RWPE2 (cell line): ENCODE data around the gene DUSP28.

Experiments used
- ATAC-seq: fragments of 200-7000 bp; cut with Tn5 transposase; 3 replicates; pipeline ENCODE4 v1.9.1; 2021; ENCODE audit warnings: low read depth
- DNase-seq: peaks from one replicate; pipeline ENCODE4 v3.0.0-alpha.2; 2020; ENCODE audit warnings: low spot score
- H3K27ac ChIP-seq: fragments of 450-650 bp; 2 replicates; pipeline ENCODE4 v1.5.1; 2017; ENCODE audit warnings: mild to moderate bottlenecking; ENCODE audit not compliant: poor library complexity, severe bottlenecking
- H3K27me3 ChIP-seq: fragments of 250-450 bp; sonication (Bioruptor Pico); 2 replicates; pipeline ENCODE4 v1.5.1; 2021; ENCODE audit warnings: mild to moderate bottlenecking, moderate library complexity; ENCODE audit not compliant: insufficient read depth, poor library complexity, severe bottlenecking
- H3K36me3 ChIP-seq: fragments of 250-450 bp; sonication (Bioruptor Pico); 2 replicates; pipeline ENCODE4 v1.5.1; 2020; ENCODE audit warnings: low read depth, mild to moderate bottlenecking, moderate library complexity
- H3K4me1 ChIP-seq: fragments of 250-450 bp; sonication (Bioruptor Pico); 2 replicates; pipeline ENCODE4 v1.5.1; 2021; ENCODE audit warnings: mild to moderate bottlenecking, moderate library complexity; ENCODE audit not compliant: insufficient read depth, poor library complexity, severe bottlenecking
- H3K4me3 ChIP-seq: fragments of 250-450 bp; sonication (Bioruptor Pico); 2 replicates; pipeline ENCODE4 v1.5.1; 2021; ENCODE audit warnings: mild to moderate bottlenecking, moderate library complexity; ENCODE audit not compliant: severe bottlenecking
- H3K9me3 ChIP-seq: fragments of 250-450 bp; sonication (Bioruptor Pico); 2 replicates; pipeline ENCODE4 v1.5.1; 2021; ENCODE audit warnings: mild to moderate bottlenecking, moderate library complexity; ENCODE audit not compliant: severe bottlenecking
- TF ChIP-seq, protein P1 (sequence below): fragments of 450-650 bp; IDR thresholded peaks from one replicate; pipeline ENCODE4 v1.5.1; 2017; ENCODE audit warnings: mild to moderate bottlenecking, moderate library complexity; ENCODE audit not compliant: poor library complexity, severe bottlenecking

The DUSP28 gene, protein sequence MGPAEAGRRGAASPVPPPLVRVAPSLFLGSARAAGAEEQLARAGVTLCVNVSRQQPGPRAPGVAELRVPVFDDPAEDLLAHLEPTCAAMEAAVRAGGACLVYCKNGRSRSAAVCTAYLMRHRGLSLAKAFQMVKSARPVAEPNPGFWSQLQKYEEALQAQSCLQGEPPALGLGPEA

DNA sequence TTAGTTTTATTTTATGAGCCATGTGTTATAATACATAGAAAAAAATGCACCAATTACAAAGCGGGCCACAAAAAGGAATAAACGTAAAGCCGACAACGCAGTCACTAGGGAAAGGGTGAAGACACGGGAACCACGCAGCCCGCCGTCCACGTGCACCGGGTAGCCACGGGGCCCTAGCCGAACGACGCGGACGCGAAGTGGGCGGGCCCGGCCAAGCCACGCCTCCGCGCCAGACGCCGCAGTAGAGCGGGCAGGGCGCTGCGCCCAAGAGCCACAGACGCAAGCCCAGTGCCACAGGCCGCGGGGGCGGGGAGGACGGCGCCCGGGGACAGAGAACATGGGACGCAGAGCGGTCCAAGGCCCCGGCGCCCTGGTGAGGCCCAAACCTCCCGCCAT is at the start of gene DUSP28:
TSS of gene DUSP28 (plus strand) at position 274 of the 396 bp plus-strand sequence. CDS start 328 bp downstream, outside the sequence.
- H3K27me3 ChIP-seq: no peaks in the 10 kb centered on the region
- peaks cover 16% of the 10 kb centered on the region for H3K4me1 ChIP-seq
- TF ChIP-seq, protein P1, sequence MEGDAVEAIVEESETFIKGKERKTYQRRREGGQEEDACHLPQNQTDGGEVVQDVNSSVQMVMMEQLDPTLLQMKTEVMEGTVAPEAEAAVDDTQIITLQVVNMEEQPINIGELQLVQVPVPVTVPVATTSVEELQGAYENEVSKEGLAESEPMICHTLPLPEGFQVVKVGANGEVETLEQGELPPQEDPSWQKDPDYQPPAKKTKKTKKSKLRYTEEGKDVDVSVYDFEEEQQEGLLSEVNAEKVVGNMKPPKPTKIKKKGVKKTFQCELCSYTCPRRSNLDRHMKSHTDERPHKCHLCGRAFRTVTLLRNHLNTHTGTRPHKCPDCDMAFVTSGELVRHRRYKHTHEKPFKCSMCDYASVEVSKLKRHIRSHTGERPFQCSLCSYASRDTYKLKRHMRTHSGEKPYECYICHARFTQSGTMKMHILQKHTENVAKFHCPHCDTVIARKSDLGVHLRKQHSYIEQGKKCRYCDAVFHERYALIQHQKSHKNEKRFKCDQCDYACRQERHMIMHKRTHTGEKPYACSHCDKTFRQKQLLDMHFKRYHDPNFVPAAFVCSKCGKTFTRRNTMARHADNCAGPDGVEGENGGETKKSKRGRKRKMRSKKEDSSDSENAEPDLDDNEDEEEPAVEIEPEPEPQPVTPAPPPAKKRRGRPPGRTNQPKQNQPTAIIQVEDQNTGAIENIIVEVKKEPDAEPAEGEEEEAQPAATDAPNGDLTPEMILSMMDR: no peak
- H3K4me3 ChIP-seq: peak within 1 kb of the TSS; percentile 82
- no peaks in the 10 kb centered on the region for H3K9me3 ChIP-seq
- no peaks in the 10 kb centered on the region for H3K36me3 ChIP-seq
- peak; percentile 75 for ATAC-seq
- H3K27ac ChIP-seq: peak within 1 kb of the TSS; percentile 79
- peak; percentile 83 for DNase-seq

DNA sequence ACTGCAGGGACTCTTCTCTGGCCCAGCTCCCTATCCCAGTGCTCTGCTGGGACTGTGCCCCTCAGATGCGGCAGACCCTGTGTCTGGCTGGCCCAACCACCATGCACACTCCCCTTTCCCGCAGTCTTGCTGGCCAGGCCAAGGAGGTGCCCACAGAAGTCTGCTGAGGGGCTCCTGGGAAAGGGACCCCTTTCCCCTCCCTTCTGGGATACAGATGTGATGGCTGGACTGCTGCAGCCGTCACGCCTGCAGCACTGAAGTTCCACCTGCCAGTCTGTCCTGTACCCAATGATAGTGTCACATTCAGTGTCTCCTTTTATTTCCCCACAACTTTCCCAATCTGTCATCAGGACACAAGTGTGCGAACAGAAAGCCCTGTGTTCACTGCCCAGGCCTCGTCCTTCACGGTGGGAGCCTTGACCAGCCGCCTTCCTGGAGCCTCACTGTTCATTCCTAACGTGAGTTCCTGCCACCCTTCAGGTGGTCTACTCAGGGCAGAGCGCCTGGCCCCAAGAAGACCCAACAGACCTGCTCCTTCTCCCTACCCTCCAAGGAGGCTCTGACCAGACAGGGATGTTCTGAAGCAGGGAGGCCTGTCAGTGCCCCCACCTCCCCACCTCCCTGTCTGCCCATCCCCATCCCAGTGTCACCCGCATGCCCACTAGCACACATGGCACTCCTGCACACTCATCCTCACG is 49.5 kb upstream of the DUSP28 start:
- ATAC-seq: no peak
- no peak overlapping the region for H3K27ac ChIP-seq
- no peaks in the 10 kb centered on the region for H3K36me3 ChIP-seq
- H3K9me3 ChIP-seq: no peaks in the 10 kb centered on the region
- DNase-seq: no peak
- H3K27me3 ChIP-seq: no peaks in the 10 kb centered on the region
- TF ChIP-seq, protein P1: no peak
- H3K4me3 ChIP-seq: no peak overlapping the region
- no peaks in the 10 kb centered on the region for H3K4me1 ChIP-seq

DNA sequence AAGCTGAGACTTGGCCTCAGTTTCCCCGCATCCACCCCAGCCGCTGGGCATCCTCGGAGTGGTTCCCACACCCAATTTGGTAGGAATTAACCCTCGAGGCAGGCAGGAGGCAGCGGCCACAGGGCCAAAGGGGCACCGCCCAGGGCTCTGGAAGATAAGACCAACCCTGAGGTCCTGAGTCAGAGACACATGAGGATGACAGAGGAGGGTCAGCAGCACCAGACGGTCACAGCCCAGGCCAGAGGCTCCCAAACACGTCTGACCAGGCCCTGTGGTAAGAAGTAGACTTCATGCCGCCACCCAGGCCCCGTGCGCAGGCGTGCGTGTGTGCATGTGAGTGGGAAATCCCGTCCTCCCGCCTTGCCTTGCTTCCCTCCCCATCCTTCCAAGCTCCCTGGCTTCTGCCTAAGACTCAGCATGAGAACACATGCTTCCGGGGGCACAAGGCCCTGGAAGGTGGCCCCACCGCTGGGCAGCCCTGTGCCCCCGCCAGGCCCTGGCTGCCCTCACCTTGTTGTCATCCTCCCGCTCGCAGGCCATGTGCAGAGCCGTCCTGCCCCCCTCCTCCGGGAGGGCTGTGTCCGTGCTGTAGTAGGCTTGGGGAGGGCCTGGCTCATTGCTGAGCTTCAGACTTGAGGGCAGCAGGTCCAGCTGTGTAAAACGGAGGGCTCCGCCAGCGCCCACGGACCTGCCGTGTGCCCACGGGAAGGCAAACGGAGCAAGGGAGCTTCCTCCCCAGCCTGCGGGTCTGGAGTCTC is 48.6 kb upstream of the DUSP28 start:
- no peaks in the 10 kb centered on the region for H3K9me3 ChIP-seq
- H3K27me3 ChIP-seq: no peaks in the 10 kb centered on the region
- H3K36me3 ChIP-seq: no peaks in the 10 kb centered on the region

DNA sequence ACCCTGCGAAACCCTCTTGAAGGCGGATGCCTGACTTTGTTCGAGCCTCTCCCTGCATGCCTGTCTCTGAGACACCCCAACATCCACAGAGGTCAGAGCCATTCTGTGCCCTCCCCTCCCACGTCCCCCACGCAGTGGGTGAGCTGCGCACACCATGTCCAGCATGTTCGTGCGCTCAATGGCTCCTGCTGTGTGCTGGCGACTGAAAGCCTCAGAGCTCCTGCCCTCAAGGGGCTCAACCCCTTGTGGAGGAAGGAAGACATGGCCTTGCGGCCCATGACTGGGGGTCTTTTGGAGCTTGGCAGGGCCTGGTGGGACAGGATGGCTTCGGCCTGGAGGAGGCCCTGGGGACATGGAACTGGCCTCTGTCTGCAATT is 48.1 kb upstream of the DUSP28 start:
- DNase-seq (no peak), ATAC-seq (no peak)
- Histone ChIP-seq H3K27me3 (no peaks in the 10 kb centered on the region), H3K9me3 (no peaks in the 10 kb centered on the region), H3K4me3 (no peak overlapping the region), H3K27ac (no peak overlapping the region), H3K4me1 (no peaks in the 10 kb centered on the region), H3K36me3 (no peaks in the 10 kb centered on the region)
- TF ChIP-seq, protein P1: no peak

More for the DNA sequence above, 48.6 kb upstream of the DUSP28 start:
- H3K4me1 ChIP-seq: no peaks in the 10 kb centered on the region
- DNase-seq (no peak), ATAC-seq (no peak)
- TF ChIP-seq, protein P1: no peak
- no peak overlapping the region for H3K27ac ChIP-seq
- H3K4me3 ChIP-seq: no peak overlapping the region
